ENCODE data around the gene ASB8.

The ASB8 gene

DNA sequence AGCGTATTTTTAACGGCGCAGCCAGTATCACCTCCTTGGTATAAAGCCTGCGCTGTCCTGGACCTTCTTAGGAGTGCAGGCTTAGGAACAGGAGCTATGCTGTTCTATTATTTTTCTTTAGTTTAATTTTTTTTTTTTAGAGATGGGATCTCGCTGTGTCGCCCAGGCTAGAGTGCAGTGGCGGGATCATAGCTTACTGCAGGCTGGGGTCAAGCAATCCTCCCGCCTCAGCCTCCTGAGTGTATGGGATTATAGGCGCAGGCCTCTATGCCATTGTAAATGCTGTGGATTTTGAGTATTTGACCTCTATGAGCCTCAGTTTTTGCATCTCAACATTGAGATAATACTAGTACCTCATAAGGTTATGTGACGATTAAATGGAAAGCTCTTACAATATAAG, 41.7 kb upstream of the ASB8 start:
- TF ChIP-seq, protein P1, sequence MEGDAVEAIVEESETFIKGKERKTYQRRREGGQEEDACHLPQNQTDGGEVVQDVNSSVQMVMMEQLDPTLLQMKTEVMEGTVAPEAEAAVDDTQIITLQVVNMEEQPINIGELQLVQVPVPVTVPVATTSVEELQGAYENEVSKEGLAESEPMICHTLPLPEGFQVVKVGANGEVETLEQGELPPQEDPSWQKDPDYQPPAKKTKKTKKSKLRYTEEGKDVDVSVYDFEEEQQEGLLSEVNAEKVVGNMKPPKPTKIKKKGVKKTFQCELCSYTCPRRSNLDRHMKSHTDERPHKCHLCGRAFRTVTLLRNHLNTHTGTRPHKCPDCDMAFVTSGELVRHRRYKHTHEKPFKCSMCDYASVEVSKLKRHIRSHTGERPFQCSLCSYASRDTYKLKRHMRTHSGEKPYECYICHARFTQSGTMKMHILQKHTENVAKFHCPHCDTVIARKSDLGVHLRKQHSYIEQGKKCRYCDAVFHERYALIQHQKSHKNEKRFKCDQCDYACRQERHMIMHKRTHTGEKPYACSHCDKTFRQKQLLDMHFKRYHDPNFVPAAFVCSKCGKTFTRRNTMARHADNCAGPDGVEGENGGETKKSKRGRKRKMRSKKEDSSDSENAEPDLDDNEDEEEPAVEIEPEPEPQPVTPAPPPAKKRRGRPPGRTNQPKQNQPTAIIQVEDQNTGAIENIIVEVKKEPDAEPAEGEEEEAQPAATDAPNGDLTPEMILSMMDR (IDR thresholded peaks at IDR 0.05; ENCODE audit: low read depth, low read length) = no peak
- no peak for DNase-seq (ENCODE audit: low read depth, low spot score)
- peak overlapping the region; percentile 87 for H3K4me3 ChIP-seq (ENCODE audit: low read depth, low read length)
- in situ Hi-C loops (cut with HindIII; ENCODE audit: low sequenced_read_pairs) = no loop called here

DNA sequence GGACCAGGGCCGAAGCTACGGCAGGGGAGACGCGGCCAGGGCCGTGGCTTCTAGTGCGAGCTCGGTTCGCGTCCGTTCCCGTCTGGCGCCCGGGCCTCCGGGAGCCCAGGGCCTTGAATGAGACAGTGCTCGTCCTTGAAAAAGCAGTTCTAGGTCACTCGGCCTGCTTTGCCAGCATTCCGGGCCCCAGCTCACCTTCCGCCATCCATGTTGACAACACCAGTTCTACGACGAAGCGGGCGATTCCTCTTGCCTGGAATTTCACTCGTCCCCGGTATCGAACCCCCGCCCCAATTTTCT, 41.3 kb upstream of the ASB8 start:
- H3K4me3 ChIP-seq (ENCODE audit: low read depth, low read length) = peak overlapping the region; percentile 87
- in situ Hi-C loops (cut with HindIII; ENCODE audit: low sequenced_read_pairs) = no loop called here
- TF ChIP-seq, protein P1 (IDR thresholded peaks at IDR 0.05; ENCODE audit: low read depth, low read length) = no peak
- no peak for DNase-seq (ENCODE audit: low read depth, low spot score)

DNA sequence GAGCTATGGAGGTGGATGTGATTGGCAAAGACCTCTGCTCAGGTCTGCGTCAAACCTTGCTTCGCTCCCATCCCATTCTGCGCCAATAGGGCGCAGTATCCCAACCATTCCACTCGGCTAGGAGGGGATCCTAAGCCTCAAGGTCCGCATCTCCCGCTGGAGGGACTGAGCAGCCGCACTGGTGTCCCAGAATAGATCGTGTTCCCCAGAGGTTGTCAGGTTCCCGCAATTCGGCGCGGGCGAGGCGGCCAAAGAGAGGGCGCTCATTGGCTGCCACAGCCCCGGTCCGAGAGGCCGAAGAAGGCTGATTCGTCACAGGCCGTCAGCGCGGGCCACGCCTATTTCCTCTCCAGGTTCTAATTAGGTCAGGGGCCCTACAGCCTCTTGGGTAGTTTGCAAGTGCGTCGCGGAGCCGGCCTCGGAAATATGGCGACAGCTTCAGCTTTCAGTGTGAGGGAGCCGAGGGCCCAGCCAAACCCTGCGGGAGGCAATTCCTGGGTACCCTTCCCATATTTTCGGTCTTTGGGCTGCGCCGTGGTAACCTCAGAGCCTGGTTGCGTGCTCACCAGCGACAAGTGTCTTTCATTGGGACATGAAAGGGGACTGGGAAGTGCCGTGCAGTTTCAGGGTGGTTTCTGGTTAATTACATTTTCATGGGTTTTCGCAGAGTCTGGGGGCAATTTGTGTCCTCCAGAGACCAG, 40.8 kb upstream of the ASB8 start:
- peak overlapping the region; percentile 87 for H3K4me3 ChIP-seq (ENCODE audit: low read depth, low read length)
- in situ Hi-C loops (cut with HindIII; ENCODE audit: low sequenced_read_pairs) = no loop called here
- TF ChIP-seq, protein P1 (IDR thresholded peaks at IDR 0.05; ENCODE audit: low read depth, low read length) = peak; percentile 17
- DNase-seq (ENCODE audit: low read depth, low spot score) = peak; percentile 94

DNA sequence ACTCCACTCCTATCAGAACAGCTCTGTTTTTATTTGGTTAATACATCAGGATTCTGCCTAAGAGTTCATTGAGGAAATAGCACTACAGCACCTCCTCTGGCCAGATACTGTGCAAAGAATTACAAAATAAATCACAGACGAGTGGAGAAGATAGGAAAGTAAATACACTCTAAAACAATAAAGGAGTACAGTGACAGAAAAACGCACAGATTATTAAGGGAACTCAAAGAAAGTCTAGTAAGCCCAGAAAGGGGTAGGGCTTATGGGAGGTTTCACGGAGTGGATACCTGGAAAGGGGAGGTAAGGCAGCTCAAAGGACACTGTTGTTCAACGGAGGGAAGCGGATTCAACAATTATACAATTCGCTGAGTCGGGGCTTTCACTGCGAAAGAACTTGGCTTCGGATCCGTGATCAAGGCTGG, 40.2 kb upstream of the ASB8 start:
- TF ChIP-seq, protein P1 (IDR thresholded peaks at IDR 0.05; ENCODE audit: low read depth, low read length) = peak; percentile 57
- DNase-seq (ENCODE audit: low read depth, low spot score) = peak; percentile 39
- in situ Hi-C loops (cut with HindIII; ENCODE audit: low sequenced_read_pairs) = no loop called here
- peak overlapping the region; percentile 87 for H3K4me3 ChIP-seq (ENCODE audit: low read depth, low read length)

DNA sequence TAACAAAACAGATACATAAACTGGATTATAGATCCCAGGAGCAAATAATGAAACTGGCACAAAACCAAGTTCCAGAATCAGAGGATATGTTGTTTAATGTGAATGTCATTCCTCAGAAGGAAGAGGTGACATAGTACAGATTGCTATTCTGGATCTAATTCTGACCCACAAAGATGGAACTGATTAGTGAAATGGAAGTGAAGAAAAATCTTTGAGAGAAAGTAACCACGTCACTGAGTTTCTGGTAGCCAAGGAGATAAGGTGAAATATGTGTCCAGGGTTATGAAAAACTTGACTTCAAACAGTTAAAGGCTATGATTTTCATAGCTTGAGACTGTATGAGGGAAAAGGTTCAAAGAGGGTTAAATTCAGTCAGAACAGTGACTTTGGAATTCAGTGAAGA, 37.5 kb upstream of the ASB8 start:
- in situ Hi-C loops (cut with HindIII; ENCODE audit: low sequenced_read_pairs) = no loop called here
- TF ChIP-seq, protein P1 (IDR thresholded peaks at IDR 0.05; ENCODE audit: low read depth, low read length) = no peak
- H3K4me3 ChIP-seq (ENCODE audit: low read depth, low read length) = no peak overlapping the region
- no peak for DNase-seq (ENCODE audit: low read depth, low spot score)

DNA sequence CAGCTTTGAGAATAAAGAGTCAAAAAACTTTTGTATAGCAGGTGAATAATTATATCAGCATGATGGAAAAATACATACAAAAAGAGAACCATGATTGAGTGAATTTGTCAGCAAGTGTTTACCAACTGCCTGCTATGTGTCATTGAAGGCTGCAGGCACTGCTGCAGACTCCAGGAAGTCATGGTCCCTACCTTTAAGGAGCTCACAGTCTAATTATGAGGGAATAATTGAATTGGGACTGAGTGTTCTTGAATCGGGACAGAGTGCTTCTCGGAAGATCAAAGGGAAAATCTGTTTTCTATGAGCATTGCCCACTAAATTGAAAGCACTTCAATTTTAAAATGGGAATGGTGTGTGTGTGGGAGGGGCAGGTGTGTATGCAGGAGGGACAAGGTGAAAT, 36.3 kb upstream of the ASB8 start:
- TF ChIP-seq, protein P1 (IDR thresholded peaks at IDR 0.05; ENCODE audit: low read depth, low read length) = no peak
- in situ Hi-C loops (cut with HindIII; ENCODE audit: low sequenced_read_pairs) = no loop called here
- no peak overlapping the region for H3K4me3 ChIP-seq (ENCODE audit: low read depth, low read length)
- DNase-seq (ENCODE audit: low read depth, low spot score) = no peak
